ENCODE results near the gene SLC24A4.

Gene SLC24A4

DNA sequence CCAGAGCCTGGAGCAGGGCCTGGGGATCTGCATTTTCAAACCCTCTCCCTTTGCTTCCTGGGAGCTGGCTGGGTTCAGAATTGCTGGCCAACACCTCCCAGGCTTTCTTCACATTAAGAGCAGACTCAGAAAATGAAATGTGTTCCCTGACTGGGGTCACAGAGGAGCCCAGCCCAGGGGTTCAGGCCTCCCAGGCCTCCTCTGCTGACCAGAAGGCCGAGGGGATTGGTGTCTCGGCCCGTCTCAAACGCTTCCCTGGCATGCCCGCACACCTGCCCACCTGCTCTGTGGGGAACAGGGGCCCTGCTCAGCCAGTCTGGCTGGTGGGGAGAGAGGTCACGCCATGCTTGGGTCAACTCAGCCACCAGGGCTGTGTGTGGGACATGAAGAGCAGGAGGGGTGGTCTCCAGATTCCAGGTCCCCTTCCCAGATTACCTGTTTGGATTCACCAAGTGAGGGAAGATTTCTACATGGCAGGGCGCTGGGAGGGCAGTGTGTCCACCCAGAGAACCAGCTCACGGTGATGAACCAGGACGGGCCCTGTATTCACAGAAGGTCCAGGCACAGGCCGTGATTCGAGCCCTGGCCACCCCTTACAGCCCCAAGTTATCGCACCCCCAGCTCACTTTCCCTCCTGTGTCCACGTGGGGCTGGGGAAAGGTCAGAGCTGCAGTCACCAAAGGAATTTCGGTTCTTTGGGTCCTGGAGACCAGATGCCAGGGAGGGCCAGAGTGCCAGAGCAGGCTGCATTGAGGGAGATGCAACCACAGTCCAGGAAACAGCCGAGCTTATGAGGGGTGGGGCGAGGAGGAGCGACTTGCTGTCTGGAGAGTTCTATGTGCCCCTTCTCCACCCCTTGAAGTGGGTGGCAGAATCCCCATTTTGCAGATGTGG, 135.4 kb downstream of the SLC24A4 start:
- no peak for DNase-seq (ENCODE audit: low spot score)

DNA sequence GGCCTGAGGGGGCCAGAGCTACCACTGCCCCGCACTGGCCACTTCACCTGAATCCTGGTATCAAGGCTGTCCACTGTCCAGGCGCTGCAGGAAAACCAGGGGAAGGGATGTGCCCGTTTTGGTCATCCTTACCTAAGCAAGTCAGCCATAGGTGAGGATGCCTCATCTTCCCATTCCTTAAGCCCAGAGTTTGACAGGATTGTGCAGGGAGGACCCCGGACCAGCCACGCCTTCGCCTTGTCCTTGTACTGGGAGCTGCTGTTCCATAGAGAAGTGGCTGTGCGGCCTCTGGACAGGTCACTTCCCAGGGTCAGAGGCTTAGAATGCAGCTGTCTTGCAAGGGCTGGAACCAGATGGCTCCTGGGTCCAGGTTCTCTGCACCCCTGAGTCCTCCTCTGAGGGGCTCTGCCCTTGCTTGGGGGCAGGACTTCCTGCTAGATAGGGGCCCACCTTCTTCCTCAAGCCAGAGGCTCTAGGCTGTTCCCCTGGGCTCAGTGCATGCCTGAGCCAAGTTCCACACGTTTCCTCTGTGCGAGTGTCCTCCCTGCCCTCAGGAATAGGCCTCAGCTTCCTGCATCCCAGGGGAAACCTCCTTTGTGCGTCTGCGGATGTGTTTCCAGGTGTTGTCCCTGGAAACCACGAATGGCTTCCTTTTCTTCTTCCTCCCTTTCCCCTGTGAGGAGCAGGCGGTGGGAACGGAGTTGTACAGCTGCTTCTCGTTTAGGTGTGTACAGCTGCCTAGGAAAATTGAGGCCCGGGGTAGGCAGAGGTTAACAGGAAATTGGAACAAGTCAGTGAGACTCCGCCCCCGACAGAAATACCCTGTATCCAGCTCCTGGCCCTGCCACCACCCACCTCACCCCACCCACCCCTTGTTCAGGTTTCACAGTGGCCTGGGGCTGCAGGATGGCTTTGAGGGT, 136.3 kb downstream of the SLC24A4 start:
- no peak for DNase-seq (ENCODE audit: low spot score)

DNA sequence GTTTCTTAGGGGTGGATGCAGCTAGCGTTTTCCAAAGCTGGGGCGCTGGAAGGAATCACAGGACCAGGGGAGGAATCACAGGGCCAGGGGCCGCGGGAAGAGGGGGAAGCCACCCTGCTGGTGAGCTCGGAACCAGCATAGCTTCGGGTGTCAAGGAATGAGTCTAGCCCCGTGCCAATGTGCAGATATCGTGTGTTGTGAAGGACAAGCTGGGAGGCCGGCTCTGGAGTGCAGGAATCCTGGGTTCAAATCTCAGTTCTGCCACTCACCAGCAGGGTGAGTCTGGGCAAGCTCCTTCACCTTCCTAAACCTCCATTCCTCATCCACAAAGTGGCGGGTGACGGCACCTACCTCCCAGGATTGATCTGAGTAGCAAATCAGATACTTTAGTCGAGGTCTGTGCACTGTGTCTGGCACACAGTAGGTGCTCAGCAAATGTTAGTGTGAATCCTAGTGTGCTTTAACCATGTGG, 137.0 kb downstream of the SLC24A4 start:
- DNase-seq (ENCODE audit: low spot score), result no peak

DNA sequence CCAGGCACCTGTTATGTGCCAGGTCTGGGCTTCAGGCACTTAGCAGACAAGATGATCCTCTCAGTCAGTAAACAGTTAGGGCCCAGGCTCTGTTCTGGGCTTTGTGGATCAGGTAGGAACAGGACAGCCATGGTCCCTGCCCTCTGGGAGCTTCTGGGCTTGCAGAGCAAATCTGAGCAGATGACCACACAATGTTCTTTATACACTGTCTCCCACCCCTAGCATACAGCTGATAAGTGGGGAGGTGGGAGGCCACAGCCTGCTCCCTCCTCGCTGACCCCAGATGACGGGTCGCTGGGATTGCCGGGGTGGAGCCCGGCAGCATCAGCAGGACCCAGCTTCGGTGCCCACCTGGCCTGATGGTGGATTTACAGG, 137.6 kb downstream of the SLC24A4 start:
- DNase-seq (ENCODE audit: low spot score), result no peak

DNA sequence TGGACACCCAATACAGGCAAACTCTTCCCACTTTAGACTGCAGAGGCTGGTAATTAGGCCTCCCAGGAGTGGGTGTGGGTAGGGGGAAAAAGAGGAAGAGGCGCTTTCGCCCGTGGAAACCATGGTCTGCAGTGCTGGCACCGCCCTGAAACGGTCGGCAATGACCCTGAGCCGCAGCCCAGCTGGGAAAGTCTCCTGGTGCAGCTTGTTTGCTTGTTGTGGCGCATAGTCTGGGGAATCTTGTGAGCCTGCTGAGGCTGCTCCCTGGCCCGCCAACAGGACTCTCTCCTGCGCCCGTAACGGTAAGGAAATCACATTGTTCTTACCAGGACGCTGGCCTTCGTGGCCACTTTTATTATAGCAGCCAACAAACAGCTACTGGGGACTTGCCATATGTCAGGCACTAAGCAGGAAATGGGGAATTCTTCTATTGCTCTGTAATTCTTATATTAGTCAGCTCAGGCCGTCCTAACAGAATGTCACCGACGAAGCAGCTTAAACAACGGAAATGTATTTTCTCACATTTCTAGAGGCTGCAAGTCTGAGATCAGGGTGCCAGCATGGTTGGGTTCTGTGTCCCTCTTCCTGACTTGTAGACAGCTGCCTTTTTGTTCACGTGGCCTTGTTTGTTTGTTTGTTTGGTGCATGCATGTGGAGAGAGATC, 138.1 kb downstream of the SLC24A4 start:
- peak; percentile 53 for DNase-seq (ENCODE audit: low spot score)

DNA sequence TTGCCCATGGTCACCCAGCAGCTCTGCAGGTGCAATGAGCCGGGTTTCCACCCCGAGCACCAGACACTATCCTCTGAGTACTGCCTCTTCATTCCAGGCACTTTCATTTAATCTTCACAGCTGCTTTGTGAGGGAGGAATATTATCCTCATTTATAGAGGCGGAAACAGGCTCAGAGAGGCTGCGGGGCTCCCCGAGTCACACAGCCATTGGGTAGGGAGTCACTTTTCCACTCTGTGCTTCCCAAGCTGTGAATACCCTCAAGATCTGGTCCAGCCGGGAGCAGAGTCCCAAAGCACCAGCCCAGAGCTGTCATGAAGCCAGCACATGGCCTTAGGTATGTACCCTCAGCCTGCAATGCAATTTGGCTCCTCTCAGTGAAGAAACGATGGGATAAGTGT, 138.9 kb downstream of the SLC24A4 start:
- no peak for DNase-seq (ENCODE audit: low spot score)

DNA sequence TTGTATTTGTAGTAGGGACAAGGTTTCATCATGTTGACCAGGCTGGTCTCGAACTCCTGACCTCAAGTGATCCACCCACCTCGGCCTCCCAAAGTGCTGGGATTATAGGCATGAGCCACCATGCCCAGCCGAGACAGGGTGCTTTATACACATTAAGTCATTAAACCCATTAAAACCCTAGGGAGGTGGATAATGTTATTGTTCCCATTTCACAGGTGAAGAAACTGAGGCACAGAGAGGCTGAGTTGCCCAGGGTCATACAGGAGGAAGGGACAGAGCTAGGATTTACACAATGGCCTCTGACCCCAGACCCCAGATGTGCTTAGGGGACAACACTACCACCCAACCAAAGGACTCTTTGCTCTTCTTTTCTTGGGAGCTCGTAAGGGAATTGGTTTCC, 139.6 kb downstream of the SLC24A4 start:
- DNase-seq (ENCODE audit: low spot score), result no peak

DNA sequence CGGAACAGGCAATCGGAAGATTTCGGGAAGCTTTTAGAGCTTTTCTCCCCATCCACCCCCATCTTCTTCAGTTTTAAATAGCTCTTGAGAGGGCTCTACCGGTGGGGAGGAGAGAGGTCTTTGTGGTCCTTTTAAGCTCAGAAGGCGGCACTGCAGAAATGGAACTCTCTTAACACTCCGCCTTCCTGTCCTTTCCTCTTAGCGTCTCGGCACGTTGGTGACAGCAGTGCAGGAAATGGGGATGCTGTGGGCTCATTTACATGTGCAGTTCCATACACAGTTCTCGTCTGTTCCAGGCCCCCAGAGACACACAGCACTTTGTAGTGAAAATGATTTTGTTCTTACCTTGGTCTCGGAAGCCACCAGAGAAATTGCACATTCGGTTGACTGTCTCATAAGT, 140.2 kb downstream of the SLC24A4 start:
- DNase-seq (ENCODE audit: low spot score), result no peak

DNA sequence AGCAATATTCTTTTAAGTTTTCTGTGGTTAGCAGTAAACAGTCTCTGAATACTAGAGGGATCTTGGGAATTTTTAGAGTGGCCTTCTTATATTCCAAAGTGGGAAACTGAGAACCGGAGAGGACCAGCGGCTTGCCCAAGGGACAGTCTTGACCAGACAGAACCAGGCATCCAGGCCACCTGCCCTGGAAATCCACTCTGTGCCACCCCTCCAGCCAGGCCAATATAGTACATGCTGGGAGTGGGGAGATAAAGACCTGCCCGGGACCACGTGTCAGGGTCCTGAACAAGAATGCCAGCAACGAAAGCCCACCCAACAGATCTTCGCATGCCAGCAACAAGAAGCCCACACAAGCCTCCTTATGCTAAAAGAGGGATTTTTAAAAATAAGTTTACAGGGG, 141.2 kb downstream of the SLC24A4 start:
- no peak for DNase-seq (ENCODE audit: low spot score)

DNA sequence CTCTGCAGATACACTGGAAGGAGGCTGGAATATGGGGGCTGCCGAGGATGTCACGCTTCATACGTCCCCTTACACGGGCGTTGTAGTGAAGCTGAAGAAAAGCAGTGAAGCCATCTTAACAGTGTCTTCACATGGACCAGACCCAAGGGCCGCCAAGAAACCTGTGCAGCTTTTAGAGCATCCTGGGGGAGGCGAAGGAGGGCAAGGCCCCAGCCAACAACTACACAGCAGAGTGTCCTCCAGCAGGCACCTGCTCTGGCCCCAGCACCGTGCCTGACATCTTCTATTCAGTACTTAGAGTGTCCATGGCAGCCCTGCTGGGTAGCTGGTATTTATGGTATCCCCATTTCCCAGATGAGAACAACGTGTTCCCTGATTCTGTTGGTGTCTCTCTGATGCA, 141.8 kb downstream of the SLC24A4 start:
- no peak for DNase-seq (ENCODE audit: low spot score)

DNA sequence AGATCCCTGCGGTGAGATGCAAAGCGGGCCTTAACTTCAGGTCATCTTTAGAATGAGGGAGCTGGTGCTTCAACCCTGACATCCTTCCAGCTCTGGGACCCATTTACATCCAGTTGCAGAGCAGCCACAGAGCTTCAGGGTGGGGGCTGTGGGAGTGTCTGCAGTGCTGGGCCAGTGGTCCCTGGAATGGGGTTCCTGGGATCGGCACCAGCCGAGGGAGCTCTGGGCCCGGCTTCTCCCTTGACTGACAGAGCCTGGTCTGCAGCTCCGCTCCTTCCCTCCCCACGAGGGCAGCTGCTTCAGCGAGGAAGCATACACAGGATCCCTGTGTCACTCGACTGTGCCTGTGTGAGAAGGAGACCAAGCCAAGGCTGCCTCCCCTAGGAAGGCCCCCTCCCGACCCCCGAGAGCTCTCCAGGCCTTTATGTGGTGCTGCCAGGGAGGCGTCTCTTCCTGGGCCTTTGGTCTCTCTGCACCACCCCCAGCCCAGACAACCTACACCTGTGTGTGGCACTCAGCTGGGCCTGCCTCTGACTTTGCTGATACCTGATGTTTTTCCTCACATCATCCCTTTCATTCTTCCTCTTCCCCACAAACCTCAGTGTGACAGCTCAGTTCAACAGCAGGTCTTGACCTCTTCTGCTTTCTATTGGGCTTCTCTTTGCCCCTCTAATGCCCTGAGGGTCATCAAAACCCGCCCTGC, 142.5 kb downstream of the SLC24A4 start:
- DNase-seq (ENCODE audit: low spot score), result no peak

DNA sequence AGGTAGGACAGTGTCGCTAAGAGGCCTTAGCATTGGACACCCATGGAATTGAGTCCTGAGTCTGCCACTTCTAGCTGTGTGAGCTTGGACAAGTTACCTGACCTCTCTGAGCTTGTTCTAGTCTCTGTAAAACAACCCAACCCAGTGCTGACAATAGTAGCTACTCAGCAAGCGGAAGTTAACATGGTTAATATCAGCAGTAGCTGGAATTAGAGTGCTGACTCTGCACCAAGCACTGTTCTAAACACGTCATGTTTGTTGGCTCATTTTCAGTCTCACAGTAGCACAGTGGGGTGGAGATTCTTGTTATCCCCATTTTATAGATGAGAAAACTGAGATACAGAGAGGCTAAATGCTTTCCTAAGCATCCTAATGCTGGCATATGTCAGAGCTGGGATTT, 143.1 kb downstream of the SLC24A4 start:
- no peak for DNase-seq (ENCODE audit: low spot score)

DNA sequence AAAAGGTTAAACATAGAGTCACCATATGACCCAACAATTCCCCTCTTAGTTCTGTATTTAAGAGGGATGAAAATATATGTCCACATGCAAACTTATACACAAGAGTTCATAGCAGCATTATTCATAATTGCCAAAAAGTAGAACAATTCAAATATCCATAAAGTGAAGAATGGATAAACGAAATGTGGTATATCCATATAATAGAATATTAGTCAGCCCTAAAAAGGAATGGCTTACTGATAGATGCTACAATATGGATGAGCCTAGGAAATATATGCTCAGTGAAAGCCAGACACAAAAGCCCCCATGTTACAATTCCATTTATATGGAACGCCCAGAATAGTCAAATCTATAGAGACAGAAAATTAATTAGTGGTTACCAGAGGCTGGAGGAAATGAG, 146.6 kb downstream of the SLC24A4 start:
- no peak for DNase-seq (ENCODE audit: low spot score)

DNA sequence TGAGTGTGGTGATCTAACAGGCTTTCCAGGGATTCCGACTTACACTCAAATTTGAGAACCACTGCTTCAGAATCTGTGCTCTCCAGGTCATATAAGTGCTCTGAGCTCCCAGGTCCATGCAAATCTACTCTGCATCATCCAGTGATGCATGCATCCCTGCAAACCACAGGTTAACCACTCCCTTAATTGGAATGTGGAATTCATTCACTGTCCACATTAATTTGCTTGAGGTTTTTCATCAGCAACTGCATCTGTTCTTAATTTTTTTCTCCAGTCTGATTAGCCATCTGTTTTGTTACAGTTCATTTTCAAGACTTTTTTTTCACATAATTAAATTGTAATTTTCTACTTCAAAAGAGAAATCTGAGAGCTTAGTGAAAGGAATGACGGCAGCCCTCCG, 147.2 kb downstream of the SLC24A4 start:
- no peak for DNase-seq (ENCODE audit: low spot score)

DNA sequence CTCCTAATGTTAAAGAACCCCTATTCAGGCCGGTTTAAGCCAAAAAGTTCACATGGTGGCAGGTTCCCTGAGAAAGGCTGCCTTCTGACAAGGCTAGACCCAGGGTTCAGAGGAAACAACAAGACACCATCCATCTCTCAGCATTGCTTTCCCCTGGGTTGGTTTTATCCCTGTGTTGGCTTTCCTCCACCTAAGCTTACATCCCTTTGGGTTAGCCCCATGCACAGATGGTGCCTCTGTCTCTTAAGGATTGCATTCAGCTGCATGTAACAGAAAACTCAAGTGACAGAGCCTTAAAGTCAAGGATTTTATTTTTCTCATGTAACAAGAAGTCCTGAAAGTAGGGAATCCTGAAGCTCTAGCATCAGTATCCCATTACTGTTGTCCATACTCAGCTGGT, 147.8 kb downstream of the SLC24A4 start:
- no peak for DNase-seq (ENCODE audit: low spot score)

DNA sequence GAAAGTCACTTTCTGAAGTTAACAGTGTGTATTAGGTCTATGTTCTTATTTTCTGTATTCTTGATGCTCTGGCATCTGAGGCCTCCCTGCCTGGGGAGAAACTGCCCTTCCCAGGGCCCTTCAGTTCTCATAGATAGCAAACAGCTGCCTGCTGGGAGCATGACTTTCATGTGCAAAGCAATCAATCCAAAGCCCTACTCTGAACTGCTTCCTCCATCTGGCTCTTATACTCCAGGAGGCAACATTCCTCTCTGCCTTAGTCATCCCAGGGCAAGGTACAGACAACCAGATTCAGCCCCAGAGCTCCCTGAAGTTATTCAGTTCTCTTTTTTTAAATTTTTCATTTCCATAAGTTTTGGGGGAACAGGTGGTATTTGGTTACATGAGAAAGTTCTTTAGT, 149.0 kb downstream of the SLC24A4 start:
- DNase-seq (ENCODE audit: low spot score), result peak; percentile 20

DNA sequence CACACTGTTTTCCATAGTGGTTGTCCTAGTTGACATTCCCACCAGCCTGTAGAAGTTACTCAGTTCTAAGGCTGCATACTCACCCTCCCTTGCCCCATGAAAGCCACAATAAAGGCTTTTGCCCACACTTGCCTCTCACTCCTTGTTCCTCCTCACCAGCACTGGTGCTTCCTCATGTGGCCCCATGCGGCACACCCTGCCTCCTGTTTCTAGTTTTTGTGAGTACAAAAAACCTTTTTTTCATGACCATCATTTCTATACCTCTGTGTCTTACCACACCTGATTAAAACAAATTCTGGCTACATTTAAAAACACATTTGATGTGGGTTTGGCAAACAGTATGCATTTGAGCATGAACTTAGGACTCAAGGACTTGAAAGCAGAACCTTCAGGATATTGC, 149.9 kb downstream of the SLC24A4 start:
- no peak for DNase-seq (ENCODE audit: low spot score)

DNA sequence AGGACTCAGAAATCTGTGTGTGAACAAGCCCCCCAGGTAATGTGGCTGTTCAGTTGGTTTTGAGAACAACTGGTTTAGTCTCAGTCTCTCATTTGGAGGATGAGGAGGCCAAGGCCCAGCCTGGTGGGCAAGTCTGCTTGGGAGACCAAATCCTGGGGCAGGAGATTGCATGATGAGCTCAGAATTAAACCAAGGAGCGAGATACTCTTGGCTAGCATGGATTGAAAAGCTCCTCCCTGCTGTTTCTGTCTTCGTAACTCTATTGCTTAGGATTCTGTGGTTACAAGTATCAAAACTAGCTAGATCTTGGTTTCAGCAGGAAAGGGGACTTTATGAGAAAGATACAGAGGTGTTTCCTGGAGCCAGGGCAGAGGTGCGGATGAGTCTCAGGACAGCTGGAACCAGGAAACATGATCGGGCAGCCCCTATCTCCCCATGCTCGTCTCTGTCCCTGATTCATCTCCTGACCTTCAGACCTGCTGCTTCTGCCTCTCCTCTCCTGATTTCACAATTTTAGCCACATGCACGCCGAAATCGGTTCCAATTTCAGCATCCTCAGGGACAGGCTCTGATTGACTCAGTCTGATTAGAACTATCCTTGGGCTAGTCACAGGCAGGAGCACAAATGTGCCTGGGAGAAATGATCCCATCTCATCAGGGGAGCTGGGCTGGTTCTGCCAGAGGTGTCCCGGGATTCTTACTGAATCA, 150.4 kb downstream of the SLC24A4 start:
- no peak for DNase-seq (ENCODE audit: low spot score)

DNA sequence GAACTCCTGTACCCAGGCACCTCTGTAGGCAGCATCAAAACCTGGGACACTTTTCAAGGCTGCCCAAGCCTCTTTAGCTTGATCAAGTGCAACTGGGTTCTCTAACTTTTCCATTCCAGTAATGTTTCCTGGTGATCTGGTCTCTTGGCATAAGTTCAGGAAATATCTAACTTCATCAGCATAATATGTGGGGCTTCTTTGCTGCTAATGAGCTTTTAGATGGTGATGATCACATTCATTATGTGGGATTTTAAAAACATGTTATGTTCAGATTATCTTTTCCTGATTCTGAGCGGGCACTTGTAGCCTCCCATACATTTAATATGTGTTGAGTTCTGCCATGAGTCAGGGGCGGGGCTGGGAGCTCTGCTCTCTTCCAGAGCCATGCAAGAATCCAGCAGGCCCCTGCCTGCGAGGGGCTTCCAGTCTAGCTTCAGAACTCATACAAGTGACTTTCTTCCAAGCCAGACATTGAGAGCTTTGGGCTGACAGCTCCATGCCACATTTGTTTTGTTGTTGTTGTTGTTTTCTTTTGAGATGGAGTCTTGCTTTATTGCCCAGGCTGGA, 151.1 kb downstream of the SLC24A4 start:
- no peak for DNase-seq (ENCODE audit: low spot score)

DNA sequence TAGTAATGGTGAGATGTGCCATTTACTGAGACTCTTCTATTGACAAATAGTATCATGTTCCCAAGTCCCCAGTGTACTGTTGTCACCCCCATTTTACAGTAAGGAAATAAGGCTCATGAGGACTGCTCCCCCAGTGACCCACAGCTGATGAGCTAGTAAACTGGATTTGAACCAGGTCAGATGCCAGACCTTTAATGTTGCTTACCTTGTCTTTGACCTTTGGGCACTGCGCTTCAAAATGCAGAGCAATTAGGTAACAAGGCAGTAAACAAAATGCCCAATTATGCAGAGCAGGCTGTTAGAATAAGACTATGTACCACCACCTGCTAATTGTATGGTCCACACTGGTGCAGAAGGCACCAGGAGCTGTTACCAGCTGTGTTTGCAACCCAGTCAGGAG, 152.1 kb downstream of the SLC24A4 start:
- no peak for DNase-seq (ENCODE audit: low spot score)
